MCF 10A (cell line): ENCODE results near the gene EEF1AKMT3. TPM values are rescaled to one million over a fixed set of nuclear protein-coding genes. Genes with fewer than 3 reads are reported as not detected.

Source experiments
- BruUV-seq: library from RNA; stranded (reverse); fragments of 400-500 nt; replicated peaks from 2 replicates; lab custom pipeline; 2021; lab: Mats Ljungman, UMichigan
- CTCF ChIA-PET: fragments of 300-600 bp; sonication (Branson Sonifier 250); formaldehyde crosslinking; extraction: SDS; loops from one replicate; lab custom pipeline; 2021; ENCODE audit warnings: antibody characterized with exemption, inconsistent platforms; lab: Yijun Ruan, JAX
- POLR2A ChIA-PET: fragments of 300-600, 350-650 bp; sonication (Branson Sonifier 250); formaldehyde crosslinking; extraction: SDS; loops from one replicate; lab custom pipeline; 2020; ENCODE audit warnings: antibody characterized with exemption, inconsistent platforms; lab: Yijun Ruan, JAX
- DNase-seq: peaks from one replicate; pipeline ENCODE4 v3.0.0-alpha.2; 2018; ENCODE audit not compliant: unreplicated experiment
- H3K27ac Mint-ChIP-seq: one replicate; pipeline ENCODE4 v1.8.0; 2022; ENCODE audit warnings: mild to moderate bottlenecking, low read depth, mixed read lengths; ENCODE audit not compliant: unreplicated experiment
- H3K27me3 Mint-ChIP-seq: one replicate; pipeline ENCODE4 v1.8.0; 2022; ENCODE audit warnings: mixed read lengths; ENCODE audit not compliant: insufficient read depth, unreplicated experiment
- H3K36me3 Mint-ChIP-seq: one replicate; pipeline ENCODE4 v1.8.0; 2022; ENCODE audit warnings: mild to moderate bottlenecking, moderate library complexity, mixed read lengths; ENCODE audit not compliant: insufficient read depth, unreplicated experiment
- H3K4me1 Mint-ChIP-seq: one replicate; pipeline ENCODE4 v1.8.0; 2022; ENCODE audit warnings: mixed read lengths; ENCODE audit not compliant: insufficient read depth, unreplicated experiment
- H3K4me3 Mint-ChIP-seq: one replicate; pipeline ENCODE4 v1.8.0; 2022; ENCODE audit warnings: mild to moderate bottlenecking, moderate library complexity, mixed read lengths; ENCODE audit not compliant: unreplicated experiment
- H3K9me3 Mint-ChIP-seq: one replicate; pipeline ENCODE4 v1.8.0; 2022; ENCODE audit warnings: mixed read lengths; ENCODE audit not compliant: unreplicated experiment
- intact Hi-C: fragments of 100-400 bp; cut with micrococcal nuclease; formaldehyde crosslinking; loops from 2 replicates; pipeline ENCODE4 v1.14.1; 2022
- total RNA-seq: library from RNA; stranded (reverse); gene quantifications from 2 replicates; pipeline ENCODE4 v1.2.3, GENCODE V29; 2022
- TF ChIP-seq, protein P1 (sequence below): fragments of 200-600 bp; IDR thresholded peaks from one replicate; pipeline ENCODE4 v1.8.0; 2022; ENCODE audit warnings: antibody characterized with exemption, mild to moderate bottlenecking; ENCODE audit not compliant: unreplicated experiment

The EEF1AKMT3 gene
- total RNA-seq, 1 experiment from 2014 or later = 8.1 TPM

DNA sequence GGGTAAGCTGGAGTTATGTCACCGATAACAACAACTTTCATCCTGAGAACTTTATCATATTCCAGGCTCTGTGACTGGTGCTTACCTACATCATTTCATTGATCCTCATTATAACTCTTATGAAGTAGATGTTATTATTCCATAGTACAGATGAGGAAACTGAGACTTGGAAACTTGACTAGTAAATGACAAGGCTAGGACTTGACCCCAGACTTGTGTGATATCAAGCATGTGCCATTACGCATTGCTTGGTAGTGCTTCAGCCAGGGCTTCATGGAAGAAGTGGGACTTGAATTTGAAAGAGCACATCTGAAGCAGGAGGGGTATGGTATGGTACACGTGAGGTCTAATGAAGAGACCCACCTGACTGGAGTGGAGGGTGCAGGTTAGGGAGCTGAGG, 34.3 kb downstream of the EEF1AKMT3 start:
- ChIA-PET POLR2A (interaction anchor here (0.8 to 1.3 kb wide), 2 partner anchors 10 to 24 kb away, joined by 3 to 4 read pairs; no protein-coding TSS in a partner anchor), CTCF (interaction anchor here (0.6 to 2.1 kb wide), 4 partner anchors 9 to 98 kb away, joined by 3 to 5 read pairs (median 4); partner anchors contain the start of gene TSFM)
- H3K9me3 Mint-ChIP-seq = no peaks in the 10 kb centered on the region
- TF ChIP-seq, protein P1, sequence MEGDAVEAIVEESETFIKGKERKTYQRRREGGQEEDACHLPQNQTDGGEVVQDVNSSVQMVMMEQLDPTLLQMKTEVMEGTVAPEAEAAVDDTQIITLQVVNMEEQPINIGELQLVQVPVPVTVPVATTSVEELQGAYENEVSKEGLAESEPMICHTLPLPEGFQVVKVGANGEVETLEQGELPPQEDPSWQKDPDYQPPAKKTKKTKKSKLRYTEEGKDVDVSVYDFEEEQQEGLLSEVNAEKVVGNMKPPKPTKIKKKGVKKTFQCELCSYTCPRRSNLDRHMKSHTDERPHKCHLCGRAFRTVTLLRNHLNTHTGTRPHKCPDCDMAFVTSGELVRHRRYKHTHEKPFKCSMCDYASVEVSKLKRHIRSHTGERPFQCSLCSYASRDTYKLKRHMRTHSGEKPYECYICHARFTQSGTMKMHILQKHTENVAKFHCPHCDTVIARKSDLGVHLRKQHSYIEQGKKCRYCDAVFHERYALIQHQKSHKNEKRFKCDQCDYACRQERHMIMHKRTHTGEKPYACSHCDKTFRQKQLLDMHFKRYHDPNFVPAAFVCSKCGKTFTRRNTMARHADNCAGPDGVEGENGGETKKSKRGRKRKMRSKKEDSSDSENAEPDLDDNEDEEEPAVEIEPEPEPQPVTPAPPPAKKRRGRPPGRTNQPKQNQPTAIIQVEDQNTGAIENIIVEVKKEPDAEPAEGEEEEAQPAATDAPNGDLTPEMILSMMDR = no peak
- no peak overlapping the region for H3K27ac Mint-ChIP-seq
- no peak for DNase-seq
- H3K4me3 Mint-ChIP-seq = no peak overlapping the region
- no peaks in the 10 kb centered on the region for H3K27me3 Mint-ChIP-seq
- BruUV-seq = no TSS peak
- peaks cover 11% of the 10 kb centered on the region for H3K36me3 Mint-ChIP-seq
- intact Hi-C loops = no loop called here
- peaks cover 8% of the 10 kb centered on the region for H3K4me1 Mint-ChIP-seq

DNA sequence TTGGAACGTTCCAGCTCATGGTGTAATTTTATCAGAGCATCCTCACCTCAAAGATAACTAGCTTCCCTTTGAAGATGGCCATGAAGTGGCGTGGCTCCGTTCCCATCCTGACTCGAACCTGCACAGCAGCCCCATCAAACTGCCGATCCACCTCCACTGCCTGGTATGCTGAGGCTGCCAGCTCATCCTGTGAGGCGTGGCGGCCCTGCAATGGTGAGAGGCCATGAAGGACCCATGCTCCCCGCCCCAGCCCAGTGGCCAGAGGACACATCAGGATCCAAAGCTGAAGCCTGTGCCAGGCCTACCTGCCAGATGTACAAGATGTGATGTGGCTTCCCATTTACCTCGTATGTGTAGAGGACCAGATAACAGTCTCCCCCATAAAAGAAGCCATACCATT, 34.9 kb downstream of the EEF1AKMT3 start:
- TF ChIP-seq, protein P1 = no peak
- no peak for DNase-seq
- no peaks in the 10 kb centered on the region for H3K9me3 Mint-ChIP-seq
- peaks cover 8% of the 10 kb centered on the region for H3K4me1 Mint-ChIP-seq
- no TSS peak for BruUV-seq
- intact Hi-C loops = no loop called here
- H3K36me3 Mint-ChIP-seq = peaks cover 11% of the 10 kb centered on the region
- H3K4me3 Mint-ChIP-seq = no peak overlapping the region
- H3K27me3 Mint-ChIP-seq = no peaks in the 10 kb centered on the region
- CTCF ChIA-PET = interaction anchor here (0.6 to 1.1 kb wide), 5 partner anchors 8 to 97 kb away, joined by 3 to 4 read pairs (median 3); partner anchors contain the start of gene TSFM
- POLR2A ChIA-PET = interaction anchor here (1.3 kb wide), 1 partner anchor 10 kb away, joined by 4 read pairs; no protein-coding TSS in a partner anchor
- H3K27ac Mint-ChIP-seq = no peak overlapping the region

DNA sequence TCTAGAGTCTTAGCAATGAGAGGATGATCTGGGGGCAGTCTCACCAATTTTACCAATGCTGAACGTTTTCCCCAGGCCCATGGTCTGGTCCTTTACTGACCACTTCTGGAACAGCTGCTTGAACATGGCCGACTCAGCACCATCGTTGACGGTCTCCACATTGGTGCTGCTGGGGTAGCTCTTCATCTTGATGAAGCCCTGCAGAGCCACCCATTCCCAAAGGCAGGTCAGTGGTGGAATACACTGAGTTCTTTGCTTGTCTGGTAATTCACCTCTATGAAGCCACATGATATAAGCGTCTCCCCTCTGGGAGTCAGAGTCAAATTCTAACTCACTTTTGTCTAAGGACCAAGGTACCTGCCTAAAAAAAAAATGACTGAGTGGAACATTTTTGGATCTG, 35.9 kb downstream of the EEF1AKMT3 start:
- intact Hi-C loops = no loop called here
- POLR2A ChIA-PET = no interaction called here
- no peaks in the 10 kb centered on the region for H3K27me3 Mint-ChIP-seq
- no peak overlapping the region for H3K4me3 Mint-ChIP-seq
- H3K9me3 Mint-ChIP-seq = no peaks in the 10 kb centered on the region
- no TSS peak for BruUV-seq
- TF ChIP-seq, protein P1 = no peak
- no peak for DNase-seq
- H3K27ac Mint-ChIP-seq = no peak overlapping the region
- H3K4me1 Mint-ChIP-seq = peaks cover 8% of the 10 kb centered on the region
- H3K36me3 Mint-ChIP-seq = peaks cover 11% of the 10 kb centered on the region
- CTCF ChIA-PET = interaction anchor here (0.6 to 1.1 kb wide), 4 partner anchors 14 to 953 kb away, joined by 3 to 4 read pairs (median 3); no protein-coding TSS in a partner anchor

DNA sequence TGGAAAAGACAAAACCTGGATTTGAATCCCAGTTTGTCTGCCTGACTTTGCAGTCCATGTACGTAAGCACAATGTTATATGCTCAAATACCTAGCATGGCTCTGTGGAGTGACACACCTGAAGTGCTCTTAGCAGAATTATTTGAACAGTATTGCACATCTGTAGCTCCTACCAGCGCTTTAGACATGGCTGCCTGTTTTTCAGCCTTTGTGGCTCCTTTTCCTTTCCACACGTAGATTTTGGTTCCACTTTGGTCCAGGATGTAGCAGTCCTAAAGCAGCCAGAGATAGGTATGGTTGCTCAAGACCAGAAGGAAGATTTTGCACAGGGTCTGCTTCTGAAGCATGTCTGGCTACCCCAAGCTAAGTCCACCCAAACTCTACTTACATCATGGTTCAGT, 37.0 kb downstream of the EEF1AKMT3 start:
- CTCF ChIA-PET = interaction anchor here (1.4 to 1.6 kb wide), 2 partner anchors 10 to 79 kb away, joined by 3 to 6 read pairs; no protein-coding TSS in a partner anchor
- POLR2A ChIA-PET = interaction anchor here (0.7 to 1.7 kb wide), 3 partner anchors 9 to 27 kb away, joined by 3 to 6 read pairs (median 3); partner anchors contain the start of gene TSFM
- Mint-ChIP-seq H3K36me3 (peaks cover 6% of the 10 kb centered on the region), H3K27me3 (no peaks in the 10 kb centered on the region), H3K27ac (no peak overlapping the region), H3K4me1 (peaks cover 8% of the 10 kb centered on the region), H3K4me3 (no peak overlapping the region), H3K9me3 (no peaks in the 10 kb centered on the region)
- BruUV-seq = no TSS peak
- TF ChIP-seq, protein P1 = no peak
- intact Hi-C loops = no loop called here
- DNase-seq = no peak
